ENCODE results near the gene SMIM12. TPM values are rescaled to one million over a fixed set of nuclear protein-coding genes. Genes with fewer than 3 reads are reported as not detected.

Gene SMIM12
- total RNA-seq, 2 donors from 2014 or later: 50.8 to 52.8 TPM

- no peaks in the 10 kb centered on the region for H3K9me3 Mint-ChIP-seq
- H3K27ac Mint-ChIP-seq: no peak overlapping the region
- ATAC-seq (replicated peaks in 1 of 2) (no peak), DNase-seq (no peak)
- no peaks in the 10 kb centered on the region for H3K27me3 Mint-ChIP-seq (ENCODE audit: low read depth)
- peaks cover 2 to 13% of the 10 kb centered on the region in 2 donors for H3K36me3 Mint-ChIP-seq (ENCODE audit: insufficient read depth in 2 of 2)
- no peak overlapping the region for H3K4me3 Mint-ChIP-seq
- H3K4me1 Mint-ChIP-seq (ENCODE audit: low read depth): no peaks in the 10 kb centered on the region
Observed at GRCh38 chr1:34847094-34847493, 12.5 kb downstream of the SMIM12 start.

DNA sequence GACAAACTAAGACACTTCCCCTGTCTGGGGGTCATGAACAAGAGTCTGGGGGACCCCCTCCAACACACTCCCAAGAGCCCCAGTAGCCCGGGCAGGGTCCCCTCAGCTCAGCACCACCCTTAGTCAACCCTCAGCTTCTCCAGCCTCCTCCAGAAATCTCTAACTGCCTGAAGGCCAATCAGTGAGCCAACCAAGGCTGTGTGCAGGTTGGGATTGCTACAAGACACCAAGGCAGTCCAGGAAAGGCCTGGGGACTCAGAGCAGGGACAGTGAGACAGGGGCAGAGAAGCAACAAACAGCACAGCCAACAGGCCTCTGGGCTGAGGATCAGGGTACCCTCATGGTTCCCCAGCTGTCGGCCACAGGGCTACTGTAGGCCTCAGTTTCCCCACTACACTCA lies 13.3 kb downstream of the SMIM12 start:
- Mint-ChIP-seq H3K36me3 (ENCODE audit: insufficient read depth in 2 of 2) (peaks cover 2 to 9% of the 10 kb centered on the region in 2 donors), H3K9me3 (no peaks in the 10 kb centered on the region), H3K27me3 (ENCODE audit: low read depth) (no peaks in the 10 kb centered on the region), H3K4me3 (no peak overlapping the region), H3K27ac (no peak overlapping the region), H3K4me1 (ENCODE audit: low read depth) (no peaks in the 10 kb centered on the region)
- DNase-seq (no peak), ATAC-seq (replicated peaks in 1 of 2) (no peak)

- H3K27me3 Mint-ChIP-seq (ENCODE audit: low read depth): no peaks in the 10 kb centered on the region
- no peak for ATAC-seq (replicated peaks in 1 of 2)
- no peak for DNase-seq
- no peak overlapping the region for H3K27ac Mint-ChIP-seq
- no peaks in the 10 kb centered on the region for H3K4me1 Mint-ChIP-seq (ENCODE audit: low read depth)
- no peak overlapping the region for H3K4me3 Mint-ChIP-seq
- H3K36me3 Mint-ChIP-seq (ENCODE audit: insufficient read depth in 2 of 2): peaks cover 2 to 7% of the 10 kb centered on the region in 2 donors
- H3K9me3 Mint-ChIP-seq: no peaks in the 10 kb centered on the region
Observed at GRCh38 chr1:34845131-34845901, 14.2 kb downstream of the SMIM12 start.

GRCh38 chr1:34844252-34844634 lies 15.3 kb downstream of the SMIM12 start:
- H3K27me3 Mint-ChIP-seq (ENCODE audit: low read depth): no peaks in the 10 kb centered on the region

DNA sequence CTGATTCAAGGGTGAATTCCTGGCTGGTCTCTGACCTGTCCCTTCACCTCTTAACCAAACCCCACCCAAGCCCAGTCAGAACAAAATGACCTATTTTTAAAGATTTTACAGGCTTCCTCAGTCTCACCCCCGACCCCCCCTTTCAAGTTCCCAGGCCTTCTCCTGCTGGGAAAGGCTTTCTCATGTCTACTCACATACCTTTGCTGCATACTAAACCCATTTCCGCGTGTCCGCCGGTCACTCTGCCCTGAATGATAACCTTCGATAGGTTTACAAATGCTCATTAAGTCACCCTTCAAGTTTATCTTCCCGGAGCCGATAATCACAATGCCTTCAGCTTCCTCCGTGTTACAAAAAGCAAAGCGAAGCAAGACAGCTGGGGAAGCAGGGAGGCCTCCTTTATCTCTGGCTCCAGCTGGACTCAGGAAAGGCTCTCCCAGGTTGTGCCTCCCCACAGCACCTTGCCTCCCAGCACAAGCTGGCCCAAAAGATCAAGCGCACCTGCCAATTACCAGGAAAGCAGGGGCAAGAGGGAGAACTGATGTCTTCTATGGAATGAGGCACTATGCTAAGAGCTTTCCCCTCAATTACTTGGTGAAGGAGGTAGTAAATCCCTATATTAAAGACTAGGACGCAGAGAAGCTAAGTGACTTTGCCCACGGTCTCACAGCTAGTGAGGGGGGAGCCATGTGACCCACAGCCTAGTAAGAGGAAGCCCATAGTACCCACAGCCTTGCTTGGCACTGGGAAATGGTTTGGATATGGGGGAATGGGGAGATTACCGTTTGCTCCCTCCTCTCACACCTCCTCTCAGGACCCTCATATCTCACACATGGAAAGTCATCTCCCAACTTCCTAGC lies 15.9 kb downstream of the SMIM12 start:
- no peak for ATAC-seq (replicated peaks in 1 of 2)
- Mint-ChIP-seq H3K36me3 (ENCODE audit: insufficient read depth in 2 of 2) (no peaks in the 10 kb centered on the region), H3K27ac (no peak overlapping the region)

More at GRCh38 chr1:34844252-34844634, 15.3 kb downstream of the SMIM12 start:
- H3K36me3 Mint-ChIP-seq (ENCODE audit: insufficient read depth in 2 of 2): peaks cover 2 to 3% of the 10 kb centered on the region in 2 donors
- no peaks in the 10 kb centered on the region for H3K4me1 Mint-ChIP-seq (ENCODE audit: low read depth)
- ATAC-seq (replicated peaks in 1 of 2): no peak
- no peak overlapping the region for H3K27ac Mint-ChIP-seq
- no peaks in the 10 kb centered on the region for H3K9me3 Mint-ChIP-seq
- no peak for DNase-seq
- no peak overlapping the region for H3K4me3 Mint-ChIP-seq

DNA sequence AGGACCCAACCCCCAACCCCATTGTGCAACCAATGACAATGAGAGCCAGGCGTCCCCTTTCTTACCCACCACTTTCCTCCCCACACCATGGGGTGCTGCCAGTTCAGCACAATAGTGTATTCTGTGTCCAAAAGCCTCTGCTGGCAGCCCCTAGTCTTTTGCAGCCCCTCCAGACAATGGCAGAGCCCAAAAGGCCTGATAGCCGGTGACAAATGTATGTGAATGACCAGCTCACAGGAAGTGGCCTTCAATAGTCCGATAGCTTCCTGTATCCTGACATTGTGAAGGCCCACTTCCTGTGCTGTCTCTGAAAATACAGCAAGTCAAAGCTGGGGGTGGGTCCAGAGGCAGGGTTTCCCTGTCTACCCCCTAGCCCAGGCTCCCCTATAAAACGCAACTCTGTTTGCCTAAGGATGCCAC lies 16.6 kb downstream of the SMIM12 start:
- no peak for DNase-seq
- ATAC-seq (replicated peaks in 1 of 2): no peak
- no peak overlapping the region for H3K27ac Mint-ChIP-seq
- H3K36me3 Mint-ChIP-seq (ENCODE audit: insufficient read depth in 2 of 2): peaks cover 0 to 1% of the 10 kb centered on the region in 2 donors
- H3K27me3 Mint-ChIP-seq (ENCODE audit: low read depth): no peaks in the 10 kb centered on the region
- no peaks in the 10 kb centered on the region for H3K9me3 Mint-ChIP-seq
- no peaks in the 10 kb centered on the region for H3K4me1 Mint-ChIP-seq (ENCODE audit: low read depth)
- H3K4me3 Mint-ChIP-seq: no peak overlapping the region

More for the DNA sequence above, 15.9 kb downstream of the SMIM12 start:
- no peaks in the 10 kb centered on the region for H3K9me3 Mint-ChIP-seq
- no peak overlapping the region for H3K4me3 Mint-ChIP-seq
- no peaks in the 10 kb centered on the region for H3K4me1 Mint-ChIP-seq (ENCODE audit: low read depth)
- no peaks in the 10 kb centered on the region for H3K27me3 Mint-ChIP-seq (ENCODE audit: low read depth)
- no peak for DNase-seq

GRCh38 chr1:34842073-34842472 lies 17.5 kb downstream of the SMIM12 start:
- Mint-ChIP-seq H3K4me1 (ENCODE audit: low read depth) (no peaks in the 10 kb centered on the region), H3K4me3 (no peak overlapping the region)
- no peak for ATAC-seq (replicated peaks in 1 of 2)

GRCh38 chr1:34840426-34840825 lies 19.1 kb downstream of the SMIM12 start:
- Mint-ChIP-seq H3K27me3 (ENCODE audit: low read depth) (no peaks in the 10 kb centered on the region), H3K9me3 (no peaks in the 10 kb centered on the region), H3K4me1 (ENCODE audit: low read depth) (no peaks in the 10 kb centered on the region), H3K36me3 (ENCODE audit: insufficient read depth in 2 of 2) (peaks cover 0 to 1% of the 10 kb centered on the region in 2 donors), H3K4me3 (no peak overlapping the region), H3K27ac (no peak overlapping the region)
- DNase-seq (no peak), ATAC-seq (replicated peaks in 1 of 2) (no peak)

More at GRCh38 chr1:34842073-34842472, 17.5 kb downstream of the SMIM12 start:
- Mint-ChIP-seq H3K36me3 (ENCODE audit: insufficient read depth in 2 of 2) (peaks cover 0 to 1% of the 10 kb centered on the region in 2 donors), H3K27ac (no peak overlapping the region), H3K9me3 (no peaks in the 10 kb centered on the region), H3K27me3 (ENCODE audit: low read depth) (no peaks in the 10 kb centered on the region)
- DNase-seq: no peak

- Mint-ChIP-seq H3K4me3 (no peak overlapping the region), H3K4me1 (ENCODE audit: low read depth) (no peaks in the 10 kb centered on the region), H3K36me3 (ENCODE audit: insufficient read depth in 2 of 2) (peaks cover 0 to 3% of the 10 kb centered on the region in 2 donors), H3K9me3 (no peaks in the 10 kb centered on the region), H3K27ac (no peak overlapping the region), H3K27me3 (ENCODE audit: low read depth) (no peaks in the 10 kb centered on the region)
- ATAC-seq (replicated peaks in 1 of 2): no peak
- DNase-seq: no peak
Observed at GRCh38 chr1:34839526-34840305, 19.8 kb downstream of the SMIM12 start.

DNA sequence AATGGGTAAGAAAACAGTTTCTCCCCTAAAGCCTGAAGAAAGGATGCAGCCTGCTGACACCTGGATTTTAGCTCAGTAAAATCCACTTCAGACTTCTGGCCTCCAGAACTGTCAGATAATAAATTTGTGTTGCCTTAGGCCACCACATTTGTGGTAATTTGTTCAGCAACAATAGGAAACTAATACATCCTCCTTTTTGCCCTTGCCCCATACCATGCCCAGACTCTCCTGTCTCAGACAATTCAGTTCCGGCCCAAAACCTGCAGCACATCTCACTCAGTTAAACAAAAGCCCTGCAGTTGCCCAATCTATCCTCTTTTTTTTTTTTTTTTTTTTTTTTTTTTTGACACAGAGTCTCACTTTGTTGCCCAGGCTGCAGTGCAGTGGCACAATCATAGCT lies 25.8 kb downstream of the SMIM12 start:
- H3K4me3 Mint-ChIP-seq: no peak overlapping the region
- no peaks in the 10 kb centered on the region for H3K27me3 Mint-ChIP-seq (ENCODE audit: low read depth)
- peaks cover 0 to 3% of the 10 kb centered on the region in 2 donors for H3K36me3 Mint-ChIP-seq (ENCODE audit: insufficient read depth in 2 of 2)
- no peaks in the 10 kb centered on the region for H3K4me1 Mint-ChIP-seq (ENCODE audit: low read depth)
- no peak for ATAC-seq (replicated peaks in 1 of 2)
- H3K9me3 Mint-ChIP-seq: no peaks in the 10 kb centered on the region
- H3K27ac Mint-ChIP-seq: no peak overlapping the region
- no peak for DNase-seq

GRCh38 chr1:34831721-34832246 lies 27.8 kb downstream of the SMIM12 start:
- no peaks in the 10 kb centered on the region for H3K27me3 Mint-ChIP-seq (ENCODE audit: low read depth)
- H3K9me3 Mint-ChIP-seq: no peaks in the 10 kb centered on the region

DNA sequence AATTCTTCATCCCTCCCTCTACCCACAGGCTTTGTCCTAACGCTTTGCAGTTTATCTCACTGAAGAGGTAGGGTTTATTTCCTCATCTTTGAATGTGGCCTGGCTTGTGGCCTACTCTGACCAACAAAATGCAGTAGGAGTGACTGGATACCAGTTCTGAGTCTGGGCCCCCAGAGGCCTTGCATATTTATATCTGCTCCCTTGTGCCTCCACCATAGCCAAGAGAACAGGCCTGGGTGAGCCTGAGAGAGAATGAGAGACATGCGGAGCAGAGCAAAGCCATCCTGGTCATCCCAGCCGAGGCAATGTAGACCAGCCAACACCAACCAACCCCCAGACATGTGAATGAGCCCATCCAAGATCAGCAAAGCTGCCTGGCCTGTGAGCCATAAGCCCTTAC lies 30.3 kb downstream of the SMIM12 start:
- Mint-ChIP-seq H3K4me1 (ENCODE audit: low read depth) (peaks cover 4% of the 10 kb centered on the region), H3K4me3 (no peak overlapping the region), H3K27me3 (ENCODE audit: low read depth) (no peaks in the 10 kb centered on the region), H3K27ac (no peak overlapping the region), H3K36me3 (ENCODE audit: insufficient read depth in 2 of 2) (no peaks in the 10 kb centered on the region), H3K9me3 (no peaks in the 10 kb centered on the region)
- no peak for ATAC-seq (replicated peaks in 1 of 2)
- no peak for DNase-seq

More at GRCh38 chr1:34831721-34832246, 27.8 kb downstream of the SMIM12 start:
- Mint-ChIP-seq H3K4me3 (no peak overlapping the region), H3K4me1 (ENCODE audit: low read depth) (peaks cover 4% of the 10 kb centered on the region), H3K36me3 (ENCODE audit: insufficient read depth in 2 of 2) (peaks cover 0 to 2% of the 10 kb centered on the region in 2 donors), H3K27ac (no peak overlapping the region)
- ATAC-seq (replicated peaks in 1 of 2) (no peak), DNase-seq (no peak)

Data from activated T-cell treated with anti-CD3 and anti-CD28 coated beads, Interleukin-2, amount 50 U/mL, for 72 hours (primary cell).